AG09319 (cell line): ENCODE data around the gene TAF5L.

Source experiments
- DNase-seq: peaks from one replicate; pipeline ENCODE4 v3.0.0-alpha.2; 2010; ENCODE audit warnings: low read depth; ENCODE audit errors: extremely low read depth
- TF ChIP-seq, protein P1 (sequence below): IDR thresholded peaks from 2 replicates; pipeline ENCODE4 v1.5.1; 2011; ENCODE audit warnings: low read depth, mild to moderate bottlenecking, inconsistent platforms, low read length, moderate library complexity

Gene TAF5L

DNA sequence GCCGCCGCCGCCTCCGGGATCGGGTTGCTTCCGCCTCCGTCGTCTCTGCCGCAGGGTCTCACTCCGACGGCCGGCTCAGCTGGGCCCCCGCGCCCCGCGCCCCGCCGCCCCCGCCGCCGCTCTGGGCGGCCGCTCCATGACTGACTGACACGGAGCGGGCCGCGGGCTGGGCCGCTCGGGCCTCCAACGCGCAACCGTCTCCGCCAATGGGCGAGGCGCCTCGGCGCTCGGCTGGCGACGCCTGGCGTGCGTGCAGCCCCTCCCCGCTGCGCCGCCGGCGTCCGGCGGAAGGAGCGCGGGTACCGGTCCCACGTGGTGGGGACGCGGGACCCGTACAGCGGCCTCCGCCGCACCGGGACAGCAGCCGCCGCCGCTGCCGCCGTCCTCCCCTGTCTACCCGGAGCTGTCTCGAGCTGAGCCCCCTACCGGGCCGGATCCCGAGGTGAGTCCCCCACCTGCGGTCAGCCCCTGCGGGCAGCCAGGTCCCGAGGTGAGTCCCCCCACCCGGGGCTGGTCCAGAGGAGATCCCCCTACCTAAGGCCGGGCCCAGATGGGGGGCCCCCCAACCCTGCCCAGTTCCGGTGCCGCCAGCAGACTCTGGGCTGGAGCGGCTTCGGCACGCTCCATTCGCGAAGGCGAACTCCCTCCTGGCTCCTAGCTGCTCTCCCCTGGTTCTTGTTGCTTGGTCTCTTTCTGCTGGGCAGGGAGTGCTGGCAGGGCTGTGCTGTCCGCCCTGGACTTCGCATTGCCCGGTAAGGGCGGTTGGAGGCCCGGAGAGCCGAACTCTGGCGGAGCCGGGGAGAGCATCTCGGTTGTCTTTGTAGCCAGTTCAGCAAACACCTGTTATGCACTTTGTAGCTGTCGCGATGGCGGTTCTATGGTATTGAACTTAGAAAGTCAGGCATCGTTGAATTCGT lies at the start of gene TAF5L, which contains the start of gene URB2:
Gene TAF5L (minus strand): TSS at position 208 of the 917 bp plus-strand sequence. CDS start 11,640 bp downstream, outside the sequence.
Gene URB2 (plus strand): TSS at position 333 of the 917 bp plus-strand sequence. CDS start 1,387 bp downstream, outside the sequence.
- DNase-seq: peak; percentile 72

DNA sequence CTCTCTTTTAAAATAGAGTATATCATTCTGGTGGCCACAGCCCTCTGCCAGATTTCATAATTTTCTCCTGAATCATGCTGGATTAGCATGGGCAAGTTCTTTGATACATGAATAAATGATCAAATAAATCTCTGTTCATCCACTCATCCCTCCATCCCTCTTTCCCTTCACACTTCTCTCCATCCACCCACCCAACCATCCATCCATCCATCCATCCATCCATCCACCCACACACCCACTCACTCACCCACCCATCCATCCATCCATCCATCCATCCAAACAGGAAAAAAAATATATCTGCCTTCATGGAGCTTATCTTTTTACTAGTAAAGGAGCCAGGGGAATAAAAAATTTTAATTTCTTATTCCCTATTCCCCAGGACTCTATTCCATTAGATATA lies 49.5 kb upstream of the TAF5L start:
- DNase-seq: no peak
- TF ChIP-seq, protein P1, sequence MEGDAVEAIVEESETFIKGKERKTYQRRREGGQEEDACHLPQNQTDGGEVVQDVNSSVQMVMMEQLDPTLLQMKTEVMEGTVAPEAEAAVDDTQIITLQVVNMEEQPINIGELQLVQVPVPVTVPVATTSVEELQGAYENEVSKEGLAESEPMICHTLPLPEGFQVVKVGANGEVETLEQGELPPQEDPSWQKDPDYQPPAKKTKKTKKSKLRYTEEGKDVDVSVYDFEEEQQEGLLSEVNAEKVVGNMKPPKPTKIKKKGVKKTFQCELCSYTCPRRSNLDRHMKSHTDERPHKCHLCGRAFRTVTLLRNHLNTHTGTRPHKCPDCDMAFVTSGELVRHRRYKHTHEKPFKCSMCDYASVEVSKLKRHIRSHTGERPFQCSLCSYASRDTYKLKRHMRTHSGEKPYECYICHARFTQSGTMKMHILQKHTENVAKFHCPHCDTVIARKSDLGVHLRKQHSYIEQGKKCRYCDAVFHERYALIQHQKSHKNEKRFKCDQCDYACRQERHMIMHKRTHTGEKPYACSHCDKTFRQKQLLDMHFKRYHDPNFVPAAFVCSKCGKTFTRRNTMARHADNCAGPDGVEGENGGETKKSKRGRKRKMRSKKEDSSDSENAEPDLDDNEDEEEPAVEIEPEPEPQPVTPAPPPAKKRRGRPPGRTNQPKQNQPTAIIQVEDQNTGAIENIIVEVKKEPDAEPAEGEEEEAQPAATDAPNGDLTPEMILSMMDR: no peak

More for the DNA sequence above, at the start of gene TAF5L, which contains the start of gene URB2:
- TF ChIP-seq, protein P1: no peak

DNA sequence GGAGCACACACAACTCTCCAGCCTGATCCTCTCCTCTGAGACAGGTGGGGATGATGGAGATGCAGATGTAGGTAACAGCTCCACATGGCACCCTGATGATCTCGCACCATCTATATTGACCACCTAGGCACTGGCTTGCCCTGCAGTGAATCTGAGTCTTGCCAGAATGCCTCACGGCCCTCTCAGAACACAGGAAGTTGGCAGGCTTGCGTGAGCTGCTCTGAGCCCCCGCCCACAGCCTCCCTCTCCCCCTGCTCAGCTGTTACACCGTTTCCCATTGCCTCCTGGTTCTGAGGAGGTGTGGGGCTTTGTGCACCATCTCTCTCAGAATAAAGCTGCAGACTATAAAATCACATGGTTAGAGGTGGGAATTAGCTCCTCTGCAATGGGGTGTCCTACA lies 48.1 kb upstream of the TAF5L start:
- DNase-seq: no peak
- TF ChIP-seq, protein P1: no peak

DNA sequence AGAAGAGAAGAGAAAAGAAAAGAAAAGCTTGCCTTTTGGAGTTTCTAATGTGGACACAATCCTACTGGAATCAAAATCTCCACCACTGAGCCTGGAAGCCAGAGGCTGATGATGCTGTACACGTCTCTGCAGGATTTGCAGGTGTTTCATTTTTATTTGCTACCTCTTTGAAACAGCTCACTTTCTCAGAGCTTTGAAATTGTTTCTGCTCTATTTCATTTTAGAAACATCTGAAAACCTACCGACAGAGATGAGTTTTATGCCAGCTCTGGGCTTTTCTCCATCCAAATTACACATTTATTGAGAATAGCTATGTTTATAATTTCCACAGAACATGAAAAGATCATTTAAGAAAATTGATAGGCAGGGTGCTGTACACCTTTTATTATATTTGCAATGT lies 46.3 kb upstream of the TAF5L start:
- TF ChIP-seq, protein P1: no peak
- DNase-seq: no peak

DNA sequence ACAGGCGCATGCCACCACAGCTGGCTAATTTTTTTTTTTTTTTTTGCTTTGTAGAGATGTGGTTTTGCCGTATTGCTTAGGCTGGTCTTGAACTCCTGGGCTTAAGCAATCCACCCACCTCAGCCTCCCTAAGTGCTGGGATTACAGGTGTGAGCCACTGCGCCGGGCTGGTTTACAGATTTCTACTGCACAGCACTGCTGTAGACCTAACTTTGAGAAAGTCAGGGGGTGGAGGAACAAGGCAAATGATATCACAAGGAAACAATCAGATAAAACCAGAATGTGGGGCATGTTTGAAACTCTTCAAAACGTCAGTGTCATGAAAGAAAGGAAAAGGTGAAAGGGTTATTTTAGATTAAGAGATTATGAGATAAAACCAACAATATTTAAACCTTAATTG lies 45.4 kb upstream of the TAF5L start:
- no peak for DNase-seq
- TF ChIP-seq, protein P1: no peak

DNA sequence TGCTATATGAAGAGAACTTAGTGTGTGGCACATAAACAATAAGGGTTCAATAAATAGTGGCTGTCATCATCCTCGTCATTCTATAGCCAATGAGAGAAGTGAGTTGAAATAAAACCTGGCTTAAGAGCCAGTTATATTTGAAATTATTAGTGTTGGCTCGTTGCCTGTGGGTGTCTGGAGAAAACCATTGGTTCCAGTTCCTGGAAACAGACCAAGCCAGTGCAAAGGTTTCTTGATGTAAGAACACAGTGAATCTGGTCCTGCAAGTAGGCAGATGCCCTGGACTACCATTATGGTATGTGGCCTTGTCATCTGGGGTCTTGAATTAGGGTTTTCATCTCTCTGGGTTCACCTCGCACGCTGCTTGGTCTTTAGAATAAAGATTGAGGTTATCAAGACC lies 43.4 kb upstream of the TAF5L start:
- TF ChIP-seq, protein P1: no peak
- no peak for DNase-seq

DNA sequence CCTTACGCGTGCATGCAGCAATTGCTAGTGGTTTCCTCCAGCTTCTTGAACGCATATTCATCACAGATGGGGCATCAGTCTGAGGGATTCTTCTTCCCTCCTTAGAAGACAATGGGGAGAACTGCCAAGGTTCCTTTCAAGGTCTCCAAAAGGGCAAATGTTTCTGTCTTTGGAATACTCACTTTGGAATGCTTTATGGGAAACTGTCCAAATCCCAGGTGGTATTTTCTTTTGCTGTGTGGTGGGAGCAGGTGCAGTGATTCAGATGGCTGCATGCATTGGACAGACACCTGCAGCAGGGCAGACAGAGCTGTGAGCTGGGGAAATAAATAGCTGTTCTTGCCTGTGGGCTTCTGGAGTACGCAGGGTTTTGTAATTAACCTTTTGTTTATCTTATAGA lies 40.7 kb upstream of the TAF5L start:
- TF ChIP-seq, protein P1: no peak
- no peak for DNase-seq
